Small intestine (tissue), 7 donors: ENCODE data around the gene ARHGAP30. TPM values are rescaled to one million over a fixed set of nuclear protein-coding genes. Genes with fewer than 3 reads are reported as not detected.

Experiments
- DNase-seq, 2 donors: peaks; one replicate each; pipeline versions ENCODE4 v3.0.0 to v3.0.0-alpha.2; 2013
- FAIRE-seq: peaks from 2 replicates; lab custom pipeline; 2012; peaks lifted over from hg19 to GRCh38; lab: Jason Lieb, UNC
- H3K27ac ChIP-seq, 3 donors: one replicate each; pipeline ENCODE4 v1.5.1; 2013; ENCODE audit warnings: low read length in 2 of 3, mild to moderate bottlenecking in 2 of 3, control low read depth in 1 of 3, inconsistent platforms in 1 of 3, low read depth in 1 of 3, moderate library complexity in 1 of 3
- H3K27me3 ChIP-seq, 3 donors: one replicate each; pipeline ENCODE4 v1.6.1; 2013; ENCODE audit warnings: low read length in 3 of 3, inconsistent platforms in 1 of 3; ENCODE audit not compliant: control insufficient read depth in 3 of 3, insufficient read depth in 3 of 3
- H3K36me3 ChIP-seq, 3 donors: one replicate each; pipeline ENCODE4 v1.6.1; 2013; ENCODE audit warnings: low read length in 3 of 3, inconsistent platforms in 1 of 3, low read depth in 1 of 3, mild to moderate bottlenecking in 1 of 3, moderate library complexity in 1 of 3; ENCODE audit not compliant: control insufficient read depth in 3 of 3, insufficient read depth in 2 of 3
- H3K4me1 ChIP-seq, 3 donors: one replicate each; pipeline ENCODE4 v1.6.1; 2013; ENCODE audit warnings: low read length in 2 of 3, inconsistent platforms in 1 of 3, low read depth in 1 of 3, mild to moderate bottlenecking in 1 of 3, moderate library complexity in 1 of 3; ENCODE audit not compliant: control insufficient read depth in 3 of 3, insufficient read depth in 2 of 3
- H3K4me3 ChIP-seq, 3 donors: one replicate each; pipeline ENCODE4 v1.5.1; 2013; ENCODE audit warnings: low read length in 3 of 3, control low read depth in 1 of 3, inconsistent platforms in 1 of 3, low read depth in 1 of 3, mild to moderate bottlenecking in 1 of 3, moderate library complexity in 1 of 3
- H3K9me3 ChIP-seq, 2 donors: one replicate each; pipeline ENCODE4 v1.6.1; 2013; ENCODE audit warnings: low read depth in 1 of 2, low read length in 1 of 2; ENCODE audit not compliant: control insufficient read depth in 2 of 2, insufficient read depth in 1 of 2
- WGBS, 3 donors: extraction: QIAGEN DNeasy Blood & Tissue Kit; methylation state at CpG; one replicate each; pipeline ENCODE4 v1.1.7; 2013; 5-methylcytosine and 5-hydroxymethylcytosine counted together
- polyA plus RNA-seq, 4 donors: library from polyadenylated mRNA; stranded (reverse) in 3 of 4; unstranded in 1 of 4; fragments of 200-250 nt in 3 of 4; fragments of 120-200 nt in 1 of 4; gene quantifications; one replicate each; pipeline versions ENCODE4 v1.2.1 to v1.2.3, GENCODE V29; 2013
- donor health status: healthy with polysubstance abuse.
- donor health status: control.
- donor health status: control.
- donor health status: Bipolar disorder and iron deficiency.
- donor health status: healthy.

Gene ARHGAP30
- polyA plus RNA-seq, 4 donors = 2.2 to 5.8 (median 5.2) TPM

- Histone ChIP-seq H3K27ac (no peak overlapping the region), H3K9me3 (no peaks in the 10 kb centered on the region), H3K4me1 (peaks cover 1 to 3% (median 2%) of the 10 kb centered on the region in 3 donors), H3K4me3 (no peak overlapping the region), H3K36me3 (peaks cover 0 to 22% (median 0%) of the 10 kb centered on the region in 3 donors), H3K27me3 (no peaks in the 10 kb centered on the region)
- DNase-seq (no peak), FAIRE-seq (no peak)
- 79 to 91% (median 80%) methylated on average over 2 of the region's 2 CpGs for WGBS, 3 donors
Observed at GRCh38 chr1:161111527-161111926, 41.8 kb upstream of the ARHGAP30 start.

- DNase-seq (no peak), FAIRE-seq (no peak)
- Histone ChIP-seq H3K27ac (no peak overlapping the region), H3K9me3 (no peaks in the 10 kb centered on the region), H3K4me3 (no peak overlapping the region), H3K27me3 (no peaks in the 10 kb centered on the region), H3K4me1 (peaks cover 0 to 2% (median 0%) of the 10 kb centered on the region in 3 donors), H3K36me3 (peaks cover 0 to 21% (median 0%) of the 10 kb centered on the region in 3 donors)
- 94 to 96% (median 95%) methylated on average over 3 of the region's 3 CpGs for WGBS, 3 donors
Observed at GRCh38 chr1:161111117-161111516, 41.4 kb upstream of the ARHGAP30 start.

GRCh38 chr1:161106431-161106830, 36.7 kb upstream of the ARHGAP30 start:
- no peaks in the 10 kb centered on the region for H3K27me3 ChIP-seq
- no peak overlapping the region for H3K27ac ChIP-seq
- 100% methylated on average over 1 of the region's 1 CpG for WGBS, 3 donors
- DNase-seq = no peak
- no peak for FAIRE-seq
- no peak overlapping the region for H3K4me3 ChIP-seq
- H3K36me3 ChIP-seq = peaks cover 3 to 19% (median 6%) of the 10 kb centered on the region in 3 donors
- no peaks in the 10 kb centered on the region for H3K4me1 ChIP-seq
- H3K9me3 ChIP-seq = no peaks in the 10 kb centered on the region

- Histone ChIP-seq H3K4me1 (peaks cover 0 to 10% (median 0%) of the 10 kb centered on the region in 3 donors), H3K9me3 (no peaks in the 10 kb centered on the region), H3K4me3 (no peak overlapping the region), H3K27ac (no peak overlapping the region), H3K27me3 (no peaks in the 10 kb centered on the region), H3K36me3 (peaks cover 8 to 21% (median 12%) of the 10 kb centered on the region in 3 donors)
- DNase-seq (no peak), FAIRE-seq (no peak)
- WGBS, 3 donors = 65 to 91% (median 83%) methylated on average over 2 of the region's 2 CpGs
Observed at GRCh38 chr1:161100556-161100955, 30.9 kb upstream of the ARHGAP30 start.

- no peak overlapping the region for H3K27ac ChIP-seq
- WGBS, 3 donors = 75 to 81% (median 80%) methylated on average over 9 of the region's 9 CpGs
- H3K27me3 ChIP-seq = no peaks in the 10 kb centered on the region
- FAIRE-seq (no peak), DNase-seq (no peak)
- H3K4me3 ChIP-seq = peak overlapping the region in 1 of 3 donors; percentile 71
- peaks cover 8 to 21% (median 12%) of the 10 kb centered on the region in 3 donors for H3K36me3 ChIP-seq
- H3K9me3 ChIP-seq = no peaks in the 10 kb centered on the region
- H3K4me1 ChIP-seq = peaks cover 0 to 10% (median 0%) of the 10 kb centered on the region in 3 donors
Observed at GRCh38 chr1:161099090-161099802, 29.6 kb upstream of the ARHGAP30 start.

- WGBS, 3 donors = 2 to 7% (median 6%) methylated on average over 61 to 71 of the region's 71 CpGs
- DNase-seq (peak; percentile 87 to 96), FAIRE-seq (no peak)
- Histone ChIP-seq H3K36me3 (peaks cover 8 to 21% (median 9%) of the 10 kb centered on the region in 3 donors), H3K4me3 (peak within 1 kb of the TSS; percentile 55 to 71 (median 60)), H3K9me3 (no peaks in the 10 kb centered on the region), H3K27me3 (peaks cover 0 to 4% (median 0%) of the 10 kb centered on the region in 3 donors), H3K27ac (peak within 1 kb of the TSS; percentile 33 to 86 (median 38)), H3K4me1 (peaks cover 0 to 10% (median 0%) of the 10 kb centered on the region in 3 donors)
Observed at GRCh38 chr1:161098210-161099068, 28.7 kb upstream of the ARHGAP30 start, which contains the start of gene KLHDC9. Gene KLHDC9 (plus strand): TSS chr1:161098361. CDS start chr1:161098536, 175 bp downstream.

- H3K4me3 ChIP-seq = no peak overlapping the region
- no peak overlapping the region for H3K27ac ChIP-seq
- 49 to 73% (median 53%) methylated on average over 1 of the region's 1 CpG for WGBS, 3 donors
- H3K36me3 ChIP-seq = peaks cover 4 to 14% (median 8%) of the 10 kb centered on the region in 3 donors
- no peaks in the 10 kb centered on the region for H3K9me3 ChIP-seq
- FAIRE-seq (no peak), DNase-seq (no peak)
- peaks cover 0 to 4% (median 0%) of the 10 kb centered on the region in 3 donors for H3K27me3 ChIP-seq
- peaks cover 0 to 10% (median 0%) of the 10 kb centered on the region in 3 donors for H3K4me1 ChIP-seq
Observed at GRCh38 chr1:161096530-161096929, 26.8 kb upstream of the ARHGAP30 start.

- WGBS, 3 donors = 91 to 98% (median 96%) methylated on average over 2 of the region's 2 CpGs
- FAIRE-seq (no peak), DNase-seq (no peak)
Observed at GRCh38 chr1:161096015-161096414, 26.3 kb upstream of the ARHGAP30 start.

More at GRCh38 chr1:161096015-161096414, 26.3 kb upstream of the ARHGAP30 start:
- H3K9me3 ChIP-seq = no peaks in the 10 kb centered on the region
- H3K4me3 ChIP-seq = no peak overlapping the region
- peaks cover 3 to 9% (median 4%) of the 10 kb centered on the region in 3 donors for H3K36me3 ChIP-seq
- peaks cover 0 to 4% (median 0%) of the 10 kb centered on the region in 3 donors for H3K27me3 ChIP-seq
- peaks cover 0 to 10% (median 0%) of the 10 kb centered on the region in 3 donors for H3K4me1 ChIP-seq
- no peak overlapping the region for H3K27ac ChIP-seq
